ENCODE measurements around the gene SETD2. TPM values are rescaled to one million over a fixed set of nuclear protein-coding genes. Genes with fewer than 3 reads are reported as not detected.

The SETD2 gene
- total and polyA plus RNA-seq, 2 donors (not counting 1 experiment from before 2014, with no cell fraction given) = 22.6 to 91.4 TPM

GRCh38 chr3:47109393-47109792 lies 54.5 kb downstream of the SETD2 start:
- Histone ChIP-seq H3K9ac (ENCODE audit: low read length) (no peak overlapping the region), H3K79me2 (ENCODE audit: control insufficient read depth, insufficient read depth, low read length) (peaks cover 17% of the 10 kb centered on the region), H3K36me3 (replicated peaks in 1 of 2; ENCODE audit: control extremely low read depth in 1 of 2, control insufficient read depth in 1 of 2, extremely low read depth in 1 of 2, insufficient read depth in 2 of 2, low read length in 1 of 2) (peaks cover 15 to 47% of the 10 kb centered on the region in 2 experiments), H3K4me3 (ENCODE audit: control extremely low read depth in 1 of 5, extremely low read depth in 1 of 5, insufficient read depth in 1 of 5, low read depth in 2 of 5, low read length in 4 of 5) (no peak overlapping the region), H3K4me1 (ENCODE audit: control insufficient read depth in 2 of 2, insufficient read depth in 2 of 2, low read length in 2 of 2) (peaks cover 10 to 11% of the 10 kb centered on the region in 2 donors), H4K20me1 (ENCODE audit: control insufficient read depth, insufficient read depth, low read length, poor library complexity, severe bottlenecking) (peaks cover 23% of the 10 kb centered on the region), H3K4me2 (replicated peaks; ENCODE audit: low read depth, low read length, poor library complexity, severe bottlenecking) (no peak overlapping the region), H3K27ac (ENCODE audit: low read length in 2 of 2) (no peak overlapping the region), H3K27me3 (replicated peaks in 1 of 4; ENCODE audit: control extremely low read depth in 1 of 4, control insufficient read depth in 3 of 4, insufficient read depth in 4 of 4, low read length in 3 of 4) (no peaks in the 10 kb centered on the region), H2AFZ (ENCODE audit: insufficient read depth, low read depth, low read length, poor library complexity, severe bottlenecking) (no peak overlapping the region), H3K9me3 (ENCODE audit: control extremely low read depth in 1 of 3, control insufficient read depth in 2 of 3, insufficient read depth in 1 of 3, low read length in 2 of 3) (no peaks in the 10 kb centered on the region)
- TF ChIP-seq EZH2 (IDR thresholded peaks at IDR 0.05; ENCODE audit: borderline replicate concordance, insufficient read depth, low read depth, low read length, poor library complexity, severe bottlenecking) = no peak
- TF ChIP-seq CTCF (IDR thresholded peaks at IDR 0.05) = no peak
- peaks cover 10% of the 10 kb centered on the region for H3K4me1 Mint-ChIP-seq
- intact Hi-C loops (cut with micrococcal nuclease) = loop anchor here (5.0 kb wide), 1 partner anchor 213 kb away; no protein-coding TSS in a partner anchor
- CTCF ChIA-PET = interaction anchor here (1.3 kb wide), 1 partner anchor 56 kb away, joined by 4 read pairs; no protein-coding TSS in a partner anchor
- DNase-seq (no peak), ATAC-seq (ENCODE audit: low read depth) (no peak)
- no peaks in the 10 kb centered on the region for H3K9me3 Mint-ChIP-seq (ENCODE audit: insufficient read depth)
- no peak overlapping the region for H3K27ac Mint-ChIP-seq
- 98% methylated on average over 6 of the region's 9 CpGs for WGBS (ENCODE audit: insufficient coverage)
- no peaks in the 10 kb centered on the region for H3K27me3 Mint-ChIP-seq
- POLR2A ChIA-PET = interaction anchor here (0.7 kb wide), 1 partner anchor 9 kb away, joined by 8 read pairs; no protein-coding TSS in a partner anchor
- no peak overlapping the region for H3K4me3 Mint-ChIP-seq

DNA sequence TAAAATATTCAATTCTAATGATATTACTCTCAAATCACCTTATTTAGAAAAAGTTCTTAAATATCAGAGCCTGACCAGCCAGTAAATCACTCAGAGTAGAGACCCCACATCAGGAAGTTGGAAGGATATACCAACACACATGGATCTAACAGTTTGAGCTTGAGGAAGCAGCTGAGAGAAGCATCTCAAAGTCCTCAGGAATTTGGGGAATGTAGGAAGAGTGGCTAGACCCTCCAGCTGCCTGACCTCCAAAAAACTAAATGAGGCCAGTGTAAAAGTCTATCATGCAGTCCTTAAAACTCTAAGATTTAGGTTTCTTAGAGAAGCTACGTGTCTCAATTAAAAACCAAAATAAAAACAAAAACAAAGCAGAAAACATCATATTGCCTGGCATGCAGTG lies 55.4 kb downstream of the SETD2 start:
- Mint-ChIP-seq H3K27me3 (no peaks in the 10 kb centered on the region), H3K4me1 (peaks cover 1% of the 10 kb centered on the region), H3K4me3 (no peak overlapping the region), H3K9me3 (ENCODE audit: insufficient read depth) (no peaks in the 10 kb centered on the region), H3K27ac (no peak overlapping the region)
- no peaks in the 10 kb centered on the region for H3K27me3 ChIP-seq (replicated peaks in 1 of 4; ENCODE audit: control extremely low read depth in 1 of 4, control insufficient read depth in 3 of 4, insufficient read depth in 4 of 4, low read length in 3 of 4)
- TF ChIP-seq CTCF (IDR thresholded peaks at IDR 0.05) (no peak), EZH2 (IDR thresholded peaks at IDR 0.05; ENCODE audit: borderline replicate concordance, insufficient read depth, low read depth, low read length, poor library complexity, severe bottlenecking) (no peak)
- CTCF ChIA-PET = interaction anchor here (1.3 kb wide), 1 partner anchor 56 kb away, joined by 4 read pairs; no protein-coding TSS in a partner anchor
- no peak overlapping the region for H2AFZ ChIP-seq (ENCODE audit: insufficient read depth, low read depth, low read length, poor library complexity, severe bottlenecking)
- no peak overlapping the region for H3K4me3 ChIP-seq (ENCODE audit: control extremely low read depth in 1 of 5, extremely low read depth in 1 of 5, insufficient read depth in 1 of 5, low read depth in 2 of 5, low read length in 4 of 5)
- peaks cover 23% of the 10 kb centered on the region for H4K20me1 ChIP-seq (ENCODE audit: control insufficient read depth, insufficient read depth, low read length, poor library complexity, severe bottlenecking)
- peaks cover 2 to 3% of the 10 kb centered on the region in 2 donors for H3K4me1 ChIP-seq (ENCODE audit: control insufficient read depth in 2 of 2, insufficient read depth in 2 of 2, low read length in 2 of 2)
- no CpG with 5 or more reads among the region's 1 CpG for WGBS (ENCODE audit: insufficient coverage)
- H3K36me3 ChIP-seq (replicated peaks in 1 of 2; ENCODE audit: control extremely low read depth in 1 of 2, control insufficient read depth in 1 of 2, extremely low read depth in 1 of 2, insufficient read depth in 2 of 2, low read length in 1 of 2) = peaks cover 21 to 48% of the 10 kb centered on the region in 2 experiments
- DNase-seq (no peak), ATAC-seq (ENCODE audit: low read depth) (no peak)
- H3K9me3 ChIP-seq (ENCODE audit: control extremely low read depth in 1 of 3, control insufficient read depth in 2 of 3, insufficient read depth in 1 of 3, low read length in 2 of 3) = no peaks in the 10 kb centered on the region
- intact Hi-C loops (cut with micrococcal nuclease) = loop anchor here (5.0 kb wide), 1 partner anchor 214 kb away; no protein-coding TSS in a partner anchor
- H3K4me2 ChIP-seq (replicated peaks; ENCODE audit: low read depth, low read length, poor library complexity, severe bottlenecking) = no peak overlapping the region
- POLR2A ChIA-PET = no interaction called here
- peaks cover 17% of the 10 kb centered on the region for H3K79me2 ChIP-seq (ENCODE audit: control insufficient read depth, insufficient read depth, low read length)
- H3K9ac ChIP-seq (ENCODE audit: low read length) = no peak overlapping the region
- peak overlapping the region in 1 of 2 donors; percentile 39 for H3K27ac ChIP-seq (ENCODE audit: low read length in 2 of 2)

Measured in B cell (primary cell).